Erythroblast (primary cell): Measurements from ENCODE around the gene P2RX1.

Experiments used
- DNase-seq, 2 experiments: peaks; one replicate each; lab custom pipeline; 2025; lab: John Stamatoyannopoulos, UW
- GATA1 ChIP-seq: IDR thresholded peaks from 2 replicates; pipeline ENCODE4 v1.6.1; 2011; ENCODE audit warnings: low read depth, mild to moderate bottlenecking, control low read depth, low read length, moderate library complexity
- POLR2A ChIP-seq: IDR thresholded peaks from 2 replicates; pipeline ENCODE4 v1.6.1; 2011; ENCODE audit warnings: mild to moderate bottlenecking, low read length

P2RX1 gene

DNA sequence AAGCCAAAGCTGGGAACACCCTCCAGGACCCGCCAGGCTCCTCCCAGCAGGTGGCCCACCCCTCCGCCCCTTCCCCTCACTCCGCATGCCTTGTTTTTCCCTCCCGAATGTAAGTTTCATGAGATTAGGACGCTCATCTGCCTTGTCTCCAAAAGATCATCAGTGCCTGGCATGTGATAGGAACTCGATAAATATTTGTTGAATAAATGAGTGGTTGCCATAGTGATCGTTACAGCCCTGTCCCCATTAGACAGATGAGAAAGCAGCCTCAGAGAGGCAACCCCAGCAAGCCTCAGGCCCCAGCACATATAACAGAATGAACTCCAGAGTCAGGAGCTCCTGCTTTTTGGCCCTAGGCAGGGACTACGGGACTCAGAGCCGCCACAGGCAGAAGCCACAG is 28.5 kb downstream of the P2RX1 start:
- DNase-seq: peak in 1 of 2 experiments; percentile 15
- no peak for TF ChIP-seq POLR2A
- TF ChIP-seq GATA1: no peak

DNA sequence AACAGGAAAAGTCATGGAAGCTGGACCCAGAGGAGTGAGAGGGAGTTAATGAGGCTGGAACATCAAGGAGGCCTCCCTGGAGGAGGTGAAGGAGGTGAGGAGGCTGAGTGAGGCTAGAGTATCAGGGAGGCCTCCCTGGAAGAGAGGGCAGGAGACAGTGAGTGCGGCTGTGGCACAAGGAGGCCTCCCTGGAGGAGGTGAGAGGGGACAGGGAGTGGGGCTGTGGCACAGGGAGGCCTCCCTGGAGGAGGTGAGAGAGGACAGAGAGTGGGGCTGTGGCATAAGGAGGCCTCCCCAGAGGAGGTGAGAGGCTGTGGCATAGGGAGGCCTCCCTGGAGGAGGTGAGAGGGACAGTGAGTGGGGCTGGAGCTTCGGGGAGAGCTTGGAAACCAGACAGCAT is 28.9 kb downstream of the P2RX1 start:
- TF ChIP-seq GATA1 (no peak), POLR2A (no peak)
- no peak for DNase-seq

- DNase-seq: no peak
These were observed 29.5 kb downstream of the P2RX1 start for GRCh38 chr17:3886776-3887175.

GRCh38 chr17:3885970-3886369 is 30.3 kb downstream of the P2RX1 start:
- TF ChIP-seq GATA1: no peak
- no peak for TF ChIP-seq POLR2A
- DNase-seq: no peak

More at GRCh38 chr17:3886776-3887175, 29.5 kb downstream of the P2RX1 start:
- TF ChIP-seq GATA1: no peak
- TF ChIP-seq POLR2A: no peak

DNA sequence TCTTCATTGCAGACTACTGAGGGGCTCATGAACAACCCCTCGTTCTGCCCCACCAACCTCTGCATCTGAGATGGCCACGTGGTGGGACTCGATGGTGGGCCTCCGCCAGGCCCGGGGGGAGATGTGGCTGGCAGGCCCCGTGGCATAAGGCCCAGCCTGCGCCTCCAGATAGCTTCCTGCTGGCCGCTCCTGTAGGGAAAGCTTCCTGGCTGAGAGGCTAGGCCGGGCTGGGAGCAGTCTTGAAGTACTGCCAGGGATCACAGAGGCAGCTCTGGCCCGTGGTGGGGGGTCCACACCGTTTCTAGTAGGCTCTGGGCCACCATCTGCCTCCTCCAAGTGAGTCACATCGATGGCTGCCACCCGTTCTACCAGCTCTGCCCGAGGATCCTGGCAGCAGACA is 31.0 kb downstream of the P2RX1 start:
- TF ChIP-seq POLR2A (no peak), GATA1 (no peak)
- no peak for DNase-seq

DNA sequence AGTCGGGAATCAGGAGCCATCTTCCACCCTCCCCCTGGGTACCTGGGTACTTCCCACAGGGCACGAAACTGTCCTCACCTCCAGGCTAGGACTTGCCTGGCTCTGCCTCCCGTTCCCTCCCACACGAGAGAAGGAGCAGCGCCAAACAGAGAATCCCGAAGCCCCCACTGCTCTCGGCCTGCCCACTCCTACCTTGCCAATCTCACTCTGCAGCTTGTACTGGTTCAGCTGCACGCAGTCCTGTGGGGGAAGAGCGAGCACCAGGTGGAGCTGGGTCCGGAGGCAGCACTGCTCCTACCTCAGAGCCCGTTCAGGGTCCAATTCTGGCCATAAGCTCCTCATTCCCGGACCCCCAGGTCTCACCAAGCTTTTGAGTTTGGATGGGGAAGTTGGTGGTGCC is 32.1 kb downstream of the P2RX1 start:
- TF ChIP-seq GATA1: no peak
- no peak for TF ChIP-seq POLR2A
- no peak for DNase-seq

- DNase-seq: no peak
- no peak for TF ChIP-seq GATA1
- no peak for TF ChIP-seq POLR2A
These were observed 34.0 kb downstream of the P2RX1 start for GRCh38 chr17:3882276-3882675.

- no peak for TF ChIP-seq GATA1
- no peak for TF ChIP-seq POLR2A
- DNase-seq: no peak
These were observed 35.3 kb downstream of the P2RX1 start for GRCh38 chr17:3880983-3881382.

DNA sequence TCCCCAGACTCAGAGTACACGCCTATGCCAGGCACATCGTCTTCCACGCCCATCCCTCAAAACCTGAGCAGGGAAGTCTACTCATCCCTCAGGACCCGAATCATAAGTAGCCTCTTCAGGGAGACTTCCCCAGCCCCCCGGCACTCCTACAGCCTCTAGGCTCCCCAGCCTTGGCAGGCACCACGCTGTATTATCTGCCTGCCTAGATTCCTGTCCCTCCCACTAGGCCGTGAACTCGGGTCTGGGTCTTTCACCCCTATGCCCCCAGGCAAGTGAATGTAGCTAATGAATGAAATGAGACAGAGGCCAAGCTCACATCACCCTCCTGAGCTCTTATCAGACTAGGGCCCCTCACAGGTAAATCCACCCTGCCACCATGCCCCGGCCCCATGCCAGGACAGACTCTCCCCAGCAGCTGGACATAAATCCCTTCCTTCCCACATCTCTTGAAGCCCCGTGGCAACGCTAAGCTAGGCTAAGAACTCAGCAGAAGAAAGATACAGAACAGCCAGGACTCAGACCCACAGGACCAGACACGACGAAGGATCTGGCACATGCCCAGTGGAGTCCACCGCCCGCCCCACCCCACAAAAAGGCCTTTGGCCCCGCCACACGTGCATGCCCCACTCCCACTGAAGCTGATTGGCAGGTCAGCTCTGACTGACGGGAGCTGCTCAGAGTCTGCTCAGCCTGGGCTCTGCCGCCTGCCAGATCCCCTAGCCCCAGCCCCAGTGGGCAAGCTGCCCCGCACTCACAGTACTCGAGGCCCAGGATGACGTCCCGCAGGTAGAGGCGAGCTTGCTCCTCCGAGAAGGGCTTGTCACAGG is 36.5 kb downstream of the P2RX1 start:
- no peak for TF ChIP-seq POLR2A
- TF ChIP-seq GATA1: no peak
- no peak for DNase-seq

GRCh38 chr17:3879186-3879585 is 37.1 kb downstream of the P2RX1 start:
- DNase-seq: no peak
- no peak for TF ChIP-seq POLR2A
- TF ChIP-seq GATA1: no peak

GRCh38 chr17:3877220-3877619 is 39.0 kb downstream of the P2RX1 start:
- DNase-seq: no peak
- TF ChIP-seq POLR2A: no peak
- no peak for TF ChIP-seq GATA1

DNA sequence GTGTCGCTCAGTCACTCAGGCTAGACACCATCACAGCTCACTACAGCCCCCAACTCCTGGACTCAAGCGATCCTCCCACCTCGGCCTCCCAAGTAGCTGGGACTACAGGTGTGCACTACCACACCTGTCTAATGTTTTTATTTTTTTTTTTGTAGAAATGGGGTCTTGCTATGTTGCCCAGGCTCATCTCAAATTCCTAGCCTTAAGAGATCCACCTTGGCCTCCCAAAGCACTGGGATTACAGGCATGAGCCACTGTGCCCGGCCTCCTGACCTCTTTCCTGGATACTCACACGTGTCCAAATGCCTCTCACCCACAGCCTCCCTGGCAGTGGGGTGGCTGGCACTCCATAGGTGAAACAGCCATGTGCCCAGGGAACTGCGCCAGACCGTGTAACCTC is 40.9 kb downstream of the P2RX1 start:
- no peak for TF ChIP-seq POLR2A
- no peak for TF ChIP-seq GATA1
- no peak for DNase-seq

GRCh38 chr17:3873862-3874261 is 42.4 kb downstream of the P2RX1 start:
- TF ChIP-seq GATA1 (no peak), POLR2A (no peak)
- DNase-seq: no peak

DNA sequence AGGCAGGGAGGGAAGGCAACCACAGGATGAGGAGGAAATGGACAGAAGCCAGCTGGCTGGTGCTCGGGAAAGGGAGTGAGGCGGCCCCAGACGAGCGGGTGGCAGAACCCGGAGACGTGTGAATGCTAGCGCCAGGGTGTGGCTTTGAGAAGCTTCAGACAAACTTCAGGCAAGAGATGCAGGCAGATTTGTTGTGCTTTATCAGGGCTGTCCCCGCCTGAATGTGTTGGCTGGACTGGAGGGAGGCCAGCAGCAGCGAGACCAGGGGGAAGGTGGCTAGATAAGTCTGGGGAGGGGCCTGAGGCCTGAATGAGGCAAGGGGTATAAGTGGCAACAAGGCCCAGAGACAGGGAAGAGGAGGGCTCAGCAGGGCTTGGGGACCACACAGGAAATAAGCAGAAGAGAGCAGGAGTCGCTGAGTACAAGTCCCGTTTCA is 45.4 kb downstream of the P2RX1 start:
- DNase-seq: peak; percentile 40 to 66
- TF ChIP-seq GATA1: no peak
- no peak for TF ChIP-seq POLR2A

- TF ChIP-seq POLR2A: no peak
- TF ChIP-seq GATA1: no peak
- no peak for DNase-seq
These were observed 48.7 kb downstream of the P2RX1 start for GRCh38 chr17:3867606-3868005.

- TF ChIP-seq POLR2A: no peak
- TF ChIP-seq GATA1: no peak
- no peak for DNase-seq
These were observed 49.2 kb downstream of the P2RX1 start for GRCh38 chr17:3867106-3867505.
